Neural progenitor cell (in vitro differentiated cells): ENCODE measurements around the gene HRK. TPM values are rescaled to one million over a fixed set of nuclear protein-coding genes. Genes with fewer than 3 reads are reported as not detected.

Experiments used
- DNase-seq: peaks from one replicate; pipeline ENCODE4 v3.0.0-alpha.2; 2016; ENCODE audit warnings: low spot score
- H2AFZ ChIP-seq: fragments of 200-600 bp; sonication (generic); replicated peaks from 2 replicates; pipeline ENCODE4 v1.6.1; 2016; ENCODE audit warnings: antibody characterized with exemption
- H3F3A ChIP-seq: fragments of 200-600 bp; sonication (generic); 2 replicates; pipeline ENCODE4 v1.6.1; 2016; ENCODE audit warnings: antibody characterized with exemption, low read depth
- H3K27ac ChIP-seq: fragments of 200-600 bp; sonication (generic); 2 replicates; pipeline ENCODE4 v1.5.1; 2016; ENCODE audit warnings: mild to moderate bottlenecking
- H3K27me3 ChIP-seq: fragments of 200-600 bp; sonication (generic); 2 replicates; pipeline ENCODE4 v1.6.1; 2016; ENCODE audit warnings: mild to moderate bottlenecking, moderate library complexity
- H3K36me3 ChIP-seq: fragments of 200-600 bp; sonication (generic); 2 replicates; pipeline ENCODE4 v1.5.1; 2016
- H3K4me1 ChIP-seq: fragments of 200-600 bp; sonication (generic); 2 replicates; pipeline ENCODE4 v1.6.1; 2016; ENCODE audit warnings: mixed run types
- H3K4me2 ChIP-seq: fragments of 200-600 bp; sonication (generic); 2 replicates; pipeline ENCODE4 v1.6.1; 2016
- H3K4me3 ChIP-seq: fragments of 200-600 bp; sonication (generic); 2 replicates; pipeline ENCODE4 v1.5.1; 2016
- H3K79me2 ChIP-seq: fragments of 200-600 bp; sonication (generic); 2 replicates; pipeline ENCODE4 v1.6.1; 2016; ENCODE audit warnings: low read depth
- H3K9ac ChIP-seq: fragments of 200-600 bp; sonication (generic); 2 replicates; pipeline ENCODE4 v1.6.1; 2016
- H3K9me3 ChIP-seq: fragments of 200-600 bp; sonication (generic); 2 replicates; pipeline ENCODE4 v1.5.1; 2016; ENCODE audit warnings: low read depth
- H4K20me1 ChIP-seq: fragments of 200-600 bp; sonication (generic); 2 replicates; pipeline ENCODE4 v1.6.1; 2016; ENCODE audit warnings: low read depth
- H3K27ac Mint-ChIP-seq: 3 replicates; pipeline ENCODE4 v1.8.0; 2021; ENCODE audit warnings: mixed read lengths
- H3K27me3 Mint-ChIP-seq: 2 replicates; pipeline ENCODE4 v1.8.0; 2022; ENCODE audit warnings: low read depth, mild to moderate bottlenecking, inconsistent platforms, moderate library complexity, mixed read lengths; ENCODE audit not compliant: insufficient read depth
- H3K36me3 Mint-ChIP-seq: 3 replicates; pipeline ENCODE4 v1.8.0; 2021; ENCODE audit warnings: mixed read lengths
- H3K4me1 Mint-ChIP-seq: 3 replicates; pipeline ENCODE4 v1.8.0; 2021; ENCODE audit warnings: mixed read lengths
- H3K4me3 Mint-ChIP-seq: 3 replicates; pipeline ENCODE4 v1.8.0; 2021; ENCODE audit warnings: mild to moderate bottlenecking, moderate library complexity, mixed read lengths
- H3K9me3 Mint-ChIP-seq: 3 replicates; pipeline ENCODE4 v1.8.0; 2020; ENCODE audit warnings: mixed read lengths
- CTCF ChIP-seq: fragments of 200-600 bp; sonication (generic); IDR thresholded peaks from 2 replicates; pipeline ENCODE4 v1.5.1; 2017; ENCODE audit warnings: antibody characterized with exemption, mild to moderate bottlenecking
- EZH2 ChIP-seq: fragments of 200-600 bp; sonication (generic); IDR thresholded peaks from 2 replicates; pipeline ENCODE4 v1.6.1; 2017; ENCODE audit warnings: antibody characterized with exemption, mild to moderate bottlenecking, moderate library complexity
- EZH2phosphoT487 ChIP-seq: fragments of 200-600 bp; sonication (generic); IDR thresholded peaks from 2 replicates; pipeline ENCODE4 v1.6.1; 2017; ENCODE audit warnings: antibody characterized with exemption
- total RNA-seq: library from RNA; depleted of rRNA; stranded (reverse); fragments of >200 nt; gene quantifications from 2 replicates; pipeline ENCODE4 v1.2.3, GENCODE V29; 2015; ENCODE audit warnings: low replicate concordance

HRK gene
- total RNA-seq, 1 donor from 2014 or later, result not detected

- Mint-ChIP-seq H3K4me1 (no peaks in the 10 kb centered on the region), H3K4me3 (no peak overlapping the region), H3K36me3 (no peaks in the 10 kb centered on the region), H3K9me3 (peaks cover 5% of the 10 kb centered on the region), H3K27me3 (peaks cover 17% of the 10 kb centered on the region), H3K27ac (peak overlapping the region; percentile 38)
- Histone ChIP-seq H3K4me1 (no peaks in the 10 kb centered on the region), H3K27ac (no peak overlapping the region), H3K27me3 (no peaks in the 10 kb centered on the region), H4K20me1 (no peaks in the 10 kb centered on the region), H3K36me3 (no peaks in the 10 kb centered on the region), H2AFZ (no peak overlapping the region), H3K79me2 (no peaks in the 10 kb centered on the region), H3K9ac (no peak overlapping the region), H3F3A (no peaks in the 10 kb centered on the region), H3K4me3 (no peak overlapping the region), H3K4me2 (no peak overlapping the region), H3K9me3 (no peaks in the 10 kb centered on the region)
- DNase-seq, result no peak
- no peak for TF ChIP-seq EZH2
- no peak for TF ChIP-seq CTCF
- TF ChIP-seq EZH2phosphoT487, result no peak
Measured at GRCh38 chr12:116870306-116870705, 10.9 kb downstream of the HRK start.

- Mint-ChIP-seq H3K4me1 (no peaks in the 10 kb centered on the region), H3K27me3 (peaks cover 14% of the 10 kb centered on the region)
- DNase-seq, result no peak
Measured at GRCh38 chr12:116867523-116867922, 13.7 kb downstream of the HRK start.

GRCh38 chr12:116864371-116865160 is 16.7 kb downstream of the HRK start:
- no peak overlapping the region for H3K27ac ChIP-seq
- DNase-seq, result no peak
- H3K4me1 ChIP-seq, result no peaks in the 10 kb centered on the region
- no peaks in the 10 kb centered on the region for H3K79me2 ChIP-seq
- no peak overlapping the region for H3K4me3 ChIP-seq
- no peaks in the 10 kb centered on the region for H3K36me3 ChIP-seq
- no peaks in the 10 kb centered on the region for H3K27me3 ChIP-seq
- H3K36me3 Mint-ChIP-seq, result no peaks in the 10 kb centered on the region
- peaks cover 12% of the 10 kb centered on the region for H3K27me3 Mint-ChIP-seq
- H3K4me1 Mint-ChIP-seq, result peaks cover 22% of the 10 kb centered on the region
- H3K4me2 ChIP-seq, result no peak overlapping the region
- H3K4me3 Mint-ChIP-seq, result no peak overlapping the region
- no peaks in the 10 kb centered on the region for H3F3A ChIP-seq
- H4K20me1 ChIP-seq, result no peaks in the 10 kb centered on the region
- no peak overlapping the region for H3K9ac ChIP-seq
- H3K9me3 ChIP-seq, result no peaks in the 10 kb centered on the region
- peak overlapping the region; percentile 57 for H3K27ac Mint-ChIP-seq
- H2AFZ ChIP-seq, result no peak overlapping the region
- H3K9me3 Mint-ChIP-seq, result no peaks in the 10 kb centered on the region
- TF ChIP-seq CTCF, result no peak
- TF ChIP-seq EZH2phosphoT487, result no peak
- no peak for TF ChIP-seq EZH2

More at GRCh38 chr12:116867523-116867922, 13.7 kb downstream of the HRK start:
- H3K36me3 Mint-ChIP-seq, result no peaks in the 10 kb centered on the region
- no peaks in the 10 kb centered on the region for H3K9me3 Mint-ChIP-seq
- Histone ChIP-seq H3K36me3 (no peaks in the 10 kb centered on the region), H3K27ac (no peak overlapping the region), H3K27me3 (no peaks in the 10 kb centered on the region), H3K4me1 (no peaks in the 10 kb centered on the region), H4K20me1 (no peaks in the 10 kb centered on the region), H3K9me3 (no peaks in the 10 kb centered on the region), H3K79me2 (no peaks in the 10 kb centered on the region), H3K4me3 (no peak overlapping the region), H3K4me2 (no peak overlapping the region), H3F3A (no peaks in the 10 kb centered on the region), H2AFZ (no peak overlapping the region), H3K9ac (no peak overlapping the region)
- TF ChIP-seq CTCF, result no peak
- TF ChIP-seq EZH2, result no peak
- no peak for TF ChIP-seq EZH2phosphoT487
- no peak overlapping the region for H3K4me3 Mint-ChIP-seq
- H3K27ac Mint-ChIP-seq, result no peak overlapping the region
